ENCODE results near the gene DCTN1. TPM values are rescaled to one million over a fixed set of nuclear protein-coding genes. Genes with fewer than 3 reads are reported as not detected.

DCTN1 gene
- total and polyA plus RNA-seq, 2 donors (not counting 3 experiments of a cell fraction or from before 2014, with no cell fraction given) = 130 to 170 TPM

DNA sequence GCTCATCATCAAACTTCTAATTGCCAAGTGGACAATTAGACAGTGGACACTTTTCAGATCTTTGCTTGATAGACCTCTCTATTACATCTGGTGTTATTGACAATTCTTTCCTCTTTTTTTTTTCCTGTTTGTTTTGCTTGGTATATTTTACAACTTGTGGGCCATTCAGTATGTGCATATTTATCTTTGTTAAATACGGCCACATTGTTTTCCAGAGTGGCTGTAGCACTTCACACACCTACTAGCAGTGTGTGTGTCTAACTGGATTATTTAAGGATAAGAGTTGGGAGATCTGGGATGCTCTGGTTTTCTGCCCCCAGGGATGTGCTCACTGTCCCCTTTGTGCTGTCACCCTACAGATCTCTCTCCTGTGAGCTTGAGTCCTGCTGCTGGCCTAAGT is 32.8 kb downstream of the DCTN1 start:
- Histone ChIP-seq H3K9ac (replicated peaks; ENCODE audit: extremely low read depth, insufficient read depth, low read length) (no peak overlapping the region), H3K9me1 (replicated peaks; ENCODE audit: control insufficient read depth, extremely low read depth, insufficient read depth, low read length) (peaks cover 2% of the 10 kb centered on the region), H3K27me3 (ENCODE audit: control insufficient read depth in 2 of 2, insufficient read depth in 2 of 2, low read length in 2 of 2) (peaks cover 9 to 10% of the 10 kb centered on the region in 2 experiments), H3K79me2 (ENCODE audit: control insufficient read depth, insufficient read depth, low read length) (no peaks in the 10 kb centered on the region), H4K20me1 (replicated peaks; ENCODE audit: control insufficient read depth, extremely low read depth, insufficient read depth, low read length) (no peaks in the 10 kb centered on the region), H3K9me3 (replicated peaks; ENCODE audit: control insufficient read depth, insufficient read depth, low read length) (no peaks in the 10 kb centered on the region), H3K4me3 (replicated peaks in 1 of 3; ENCODE audit: insufficient read depth in 1 of 3, low read depth in 1 of 3, low read length in 3 of 3) (no peak overlapping the region), H3K27ac (ENCODE audit: insufficient read depth, low read depth, low read length) (no peak overlapping the region), H3K4me2 (ENCODE audit: insufficient read depth, low read length) (no peak overlapping the region), H3K36me3 (ENCODE audit: control insufficient read depth in 2 of 2, extremely low read depth in 1 of 2, insufficient read depth in 2 of 2, low read length in 2 of 2) (no peaks in the 10 kb centered on the region), H2AFZ (ENCODE audit: low read depth, low read length) (no peak overlapping the region), H3K4me1 (ENCODE audit: control insufficient read depth, extremely low read depth, insufficient read depth, low read length) (no peaks in the 10 kb centered on the region)
- FAIRE-seq (no peak), DNase-seq (ENCODE audit: low read depth, low spot score) (no peak)
- no peak for TF ChIP-seq POLR2AphosphoS5 (IDR thresholded peaks at IDR 0.05; ENCODE audit: insufficient read depth, low read depth, low read length)
- no peak for TF ChIP-seq MYC (IDR thresholded peaks at IDR 0.05; ENCODE audit: low read depth, low read length)
- TF ChIP-seq, protein P1, sequence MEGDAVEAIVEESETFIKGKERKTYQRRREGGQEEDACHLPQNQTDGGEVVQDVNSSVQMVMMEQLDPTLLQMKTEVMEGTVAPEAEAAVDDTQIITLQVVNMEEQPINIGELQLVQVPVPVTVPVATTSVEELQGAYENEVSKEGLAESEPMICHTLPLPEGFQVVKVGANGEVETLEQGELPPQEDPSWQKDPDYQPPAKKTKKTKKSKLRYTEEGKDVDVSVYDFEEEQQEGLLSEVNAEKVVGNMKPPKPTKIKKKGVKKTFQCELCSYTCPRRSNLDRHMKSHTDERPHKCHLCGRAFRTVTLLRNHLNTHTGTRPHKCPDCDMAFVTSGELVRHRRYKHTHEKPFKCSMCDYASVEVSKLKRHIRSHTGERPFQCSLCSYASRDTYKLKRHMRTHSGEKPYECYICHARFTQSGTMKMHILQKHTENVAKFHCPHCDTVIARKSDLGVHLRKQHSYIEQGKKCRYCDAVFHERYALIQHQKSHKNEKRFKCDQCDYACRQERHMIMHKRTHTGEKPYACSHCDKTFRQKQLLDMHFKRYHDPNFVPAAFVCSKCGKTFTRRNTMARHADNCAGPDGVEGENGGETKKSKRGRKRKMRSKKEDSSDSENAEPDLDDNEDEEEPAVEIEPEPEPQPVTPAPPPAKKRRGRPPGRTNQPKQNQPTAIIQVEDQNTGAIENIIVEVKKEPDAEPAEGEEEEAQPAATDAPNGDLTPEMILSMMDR (IDR thresholded peaks at IDR 0.05; ENCODE audit: extremely low read depth in 1 of 2, insufficient read depth in 1 of 2, low read depth in 1 of 2, low read length in 2 of 2) = no peak
- no peak for TF ChIP-seq FOS (IDR thresholded peaks at IDR 0.05; ENCODE audit: borderline replicate concordance, insufficient read depth, low read length)
- TF ChIP-seq EZH2 (IDR thresholded peaks at IDR 0.05; ENCODE audit: borderline replicate concordance, low read depth, low read length, severe bottlenecking) = no peak
- TF ChIP-seq, protein P2, sequence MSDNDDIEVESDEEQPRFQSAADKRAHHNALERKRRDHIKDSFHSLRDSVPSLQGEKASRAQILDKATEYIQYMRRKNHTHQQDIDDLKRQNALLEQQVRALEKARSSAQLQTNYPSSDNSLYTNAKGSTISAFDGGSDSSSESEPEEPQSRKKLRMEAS (IDR thresholded peaks at IDR 0.05; ENCODE audit: insufficient read depth, insufficient read length) = no peak
- no peak for TF ChIP-seq POLR2A (IDR thresholded peaks at IDR 0.05; ENCODE audit: low read depth, low read length)
- no peak for TF ChIP-seq GATA2 (IDR thresholded peaks at IDR 0.05; ENCODE audit: insufficient read depth, insufficient read length, low read depth, low read length)
- TF ChIP-seq JUN (IDR thresholded peaks at IDR 0.05; ENCODE audit: borderline replicate concordance, insufficient read depth, insufficient read length, low read depth) = no peak
- ChIA-PET CTCF (interaction anchor here (6.9 kb wide), 1 partner anchor 13 kb away, joined by 53 read pairs; no protein-coding TSS in a partner anchor), POLR2A (no interaction called here)
- intact Hi-C loops (cut with micrococcal nuclease) = no loop called here
- dilution Hi-C loops (cut with MboI; ENCODE audit: extremely low pct_ligation_motif_present, low sequenced_read_pairs) = no loop called here
- no TSS peak for BruUV-seq (replicated peaks)
